HG02642 (cell line): ENCODE measurements around the gene ETNK1.
A peak's percentile ranks its signal among the peaks of the same experiment; 100 is the strongest.
"Not testable (repeated sequence)": the region's sequence is repeated elsewhere in the genome, so short reads cannot be mapped to it uniquely, and the experiment has no call there.

Experiments
- ATAC-seq: cut with Tn5 transposase; IDR thresholded peaks from one replicate; pipeline ENCODE4 v1.9.1; 2021; ENCODE audit warnings: mild to moderate bottlenecking; ENCODE audit not compliant: unreplicated experiment, poor library complexity

The ETNK1 gene

GRCh38 chr12:22624870-22625761 is at the start of gene ETNK1:
ETNK1 (plus strand) TSS chr12:22625171; CDS start chr12:22625431, 260 bp downstream.
- peak; percentile 99 for ATAC-seq

GRCh38 chr12:22576065-22576464 is 48.9 kb upstream of the ETNK1 start:
- ATAC-seq: no peak

GRCh38 chr12:22576473-22576872 is 48.5 kb upstream of the ETNK1 start:
- ATAC-seq: no peak

- no peak for ATAC-seq
Observed at GRCh38 chr12:22577667-22578066, 47.3 kb upstream of the ETNK1 start.

GRCh38 chr12:22578328-22578727 is 46.6 kb upstream of the ETNK1 start:
- ATAC-seq: no peak

- ATAC-seq: no peak
Observed at GRCh38 chr12:22588817-22589216, 36.2 kb upstream of the ETNK1 start.

GRCh38 chr12:22593864-22594263 is 31.1 kb upstream of the ETNK1 start:
- ATAC-seq: no peak

GRCh38 chr12:22597539-22597938 is 27.4 kb upstream of the ETNK1 start:
- not testable (repeated sequence) for ATAC-seq

- no peak for ATAC-seq
Observed at GRCh38 chr12:22598141-22598762, 26.7 kb upstream of the ETNK1 start.

- ATAC-seq: no peak
Observed at GRCh38 chr12:22598763-22599161, 26.2 kb upstream of the ETNK1 start.

GRCh38 chr12:22600181-22600580 is 24.8 kb upstream of the ETNK1 start:
- ATAC-seq: no peak

GRCh38 chr12:22609501-22609900 is 15.5 kb upstream of the ETNK1 start:
- no peak for ATAC-seq

- ATAC-seq: no peak
Observed at GRCh38 chr12:22610131-22610530, 14.8 kb upstream of the ETNK1 start.

GRCh38 chr12:22612822-22613221 is 12.1 kb upstream of the ETNK1 start:
- ATAC-seq: not testable (repeated sequence)

- no peak for ATAC-seq
Observed at GRCh38 chr12:22615963-22616501, 8.9 kb upstream of the ETNK1 start.

- ATAC-seq: no peak
Observed at GRCh38 chr12:22617630-22618029, 7.3 kb upstream of the ETNK1 start.

GRCh38 chr12:22624548-22624869 is 462 bp upstream of the ETNK1 start:
- ATAC-seq: peak; percentile 2

- ATAC-seq: peak; percentile 39
Observed at GRCh38 chr12:22625762-22626294, 857 bp downstream of the ETNK1 start.

GRCh38 chr12:22626406-22626805 is 1.4 kb downstream of the ETNK1 start:
- peak; percentile 25 for ATAC-seq

GRCh38 chr12:22627371-22627770 is 2.4 kb downstream of the ETNK1 start:
- ATAC-seq: no peak

- ATAC-seq: no peak
Observed at GRCh38 chr12:22628228-22628627, 3.3 kb downstream of the ETNK1 start.
